ENCODE measurements around the gene PPDPF. TPM values are rescaled to one million over a fixed set of nuclear protein-coding genes. Genes with fewer than 3 reads are reported as not detected.

PPDPF gene
- total RNA-seq, 1 donor from 2014 or later = 4.1 TPM

DNA sequence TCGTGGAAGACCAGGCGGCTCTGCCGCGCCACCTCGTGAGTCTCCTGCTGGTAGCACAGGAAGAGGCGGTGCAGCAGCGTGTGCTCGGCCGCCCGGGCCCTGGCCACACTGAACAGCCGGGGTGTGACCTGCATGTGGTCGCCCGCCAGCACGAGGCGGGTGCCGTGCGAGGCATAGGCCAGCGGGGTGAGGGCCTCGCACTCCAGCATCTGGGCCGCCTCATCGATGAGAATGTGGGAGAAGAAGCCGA is 46.5 kb downstream of the PPDPF start:
- Histone ChIP-seq H3K9me3 (ENCODE audit: low read depth) (no peaks in the 10 kb centered on the region), H3K4me2 (no peak overlapping the region), H3K4me3 (no peak overlapping the region), H3K9ac (no peak overlapping the region), H3F3A (ENCODE audit: low read depth) (no peaks in the 10 kb centered on the region), H4K20me1 (ENCODE audit: low read depth) (no peaks in the 10 kb centered on the region), H2AFZ (replicated peaks) (no peak overlapping the region), H3K36me3 (no peaks in the 10 kb centered on the region), H3K27me3 (no peaks in the 10 kb centered on the region), H3K27ac (no peak overlapping the region), H3K4me1 (no peaks in the 10 kb centered on the region), H3K79me2 (ENCODE audit: low read depth) (no peaks in the 10 kb centered on the region)
- no peaks in the 10 kb centered on the region for H3K9me3 Mint-ChIP-seq
- no peaks in the 10 kb centered on the region for H3K36me3 Mint-ChIP-seq
- no peak for DNase-seq (ENCODE audit: low spot score)
- no peaks in the 10 kb centered on the region for H3K4me1 Mint-ChIP-seq
- H3K4me3 Mint-ChIP-seq = no peak overlapping the region
- H3K27me3 Mint-ChIP-seq (ENCODE audit: insufficient read depth, low read depth) = peaks cover 3% of the 10 kb centered on the region
- H3K27ac Mint-ChIP-seq = no peak overlapping the region
- no peak for TF ChIP-seq EZH2 (IDR thresholded peaks at IDR 0.05)
- TF ChIP-seq, protein P1, sequence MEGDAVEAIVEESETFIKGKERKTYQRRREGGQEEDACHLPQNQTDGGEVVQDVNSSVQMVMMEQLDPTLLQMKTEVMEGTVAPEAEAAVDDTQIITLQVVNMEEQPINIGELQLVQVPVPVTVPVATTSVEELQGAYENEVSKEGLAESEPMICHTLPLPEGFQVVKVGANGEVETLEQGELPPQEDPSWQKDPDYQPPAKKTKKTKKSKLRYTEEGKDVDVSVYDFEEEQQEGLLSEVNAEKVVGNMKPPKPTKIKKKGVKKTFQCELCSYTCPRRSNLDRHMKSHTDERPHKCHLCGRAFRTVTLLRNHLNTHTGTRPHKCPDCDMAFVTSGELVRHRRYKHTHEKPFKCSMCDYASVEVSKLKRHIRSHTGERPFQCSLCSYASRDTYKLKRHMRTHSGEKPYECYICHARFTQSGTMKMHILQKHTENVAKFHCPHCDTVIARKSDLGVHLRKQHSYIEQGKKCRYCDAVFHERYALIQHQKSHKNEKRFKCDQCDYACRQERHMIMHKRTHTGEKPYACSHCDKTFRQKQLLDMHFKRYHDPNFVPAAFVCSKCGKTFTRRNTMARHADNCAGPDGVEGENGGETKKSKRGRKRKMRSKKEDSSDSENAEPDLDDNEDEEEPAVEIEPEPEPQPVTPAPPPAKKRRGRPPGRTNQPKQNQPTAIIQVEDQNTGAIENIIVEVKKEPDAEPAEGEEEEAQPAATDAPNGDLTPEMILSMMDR (IDR thresholded peaks at IDR 0.05) = no peak

DNA sequence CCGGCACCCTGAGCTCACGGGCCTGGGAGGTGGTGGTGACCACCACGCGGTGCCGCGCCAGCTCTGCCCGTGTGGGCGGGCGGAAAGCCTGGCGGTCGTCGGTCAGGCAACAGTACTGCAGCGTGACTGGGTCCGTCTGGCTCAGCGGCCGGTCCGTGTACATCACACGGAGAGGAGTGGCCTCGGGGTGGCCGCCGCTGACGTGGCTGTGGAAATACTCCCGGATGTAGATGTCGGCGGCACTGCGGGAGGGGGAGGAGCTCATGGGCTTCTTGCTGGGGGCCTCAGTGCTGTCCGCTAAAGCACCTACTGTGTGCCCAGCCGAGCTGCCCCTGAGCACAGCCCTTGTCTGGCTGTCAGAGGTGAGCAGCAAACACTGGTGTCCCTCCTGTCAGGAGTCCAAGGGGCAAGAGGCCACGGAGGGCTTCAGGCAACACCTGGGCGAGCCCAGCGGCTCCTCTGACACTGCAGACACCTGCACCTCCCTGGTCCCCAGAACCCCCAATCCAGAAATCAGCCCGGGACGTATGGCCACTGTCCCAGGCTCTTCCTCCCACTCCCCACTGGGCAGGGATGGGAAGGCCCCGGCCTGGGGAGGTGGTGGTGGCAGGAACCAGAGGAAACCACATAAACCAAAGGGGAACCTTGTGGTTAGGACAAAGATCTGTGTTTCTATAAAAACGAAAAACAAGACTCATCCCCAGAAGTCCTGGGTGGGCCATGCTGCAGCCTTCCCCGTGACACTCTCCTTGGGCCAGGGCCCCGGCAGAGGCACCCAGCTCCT is 47.0 kb downstream of the PPDPF start:
- no peak overlapping the region for H3K27ac ChIP-seq
- H3K4me3 ChIP-seq = no peak overlapping the region
- no peaks in the 10 kb centered on the region for H3F3A ChIP-seq (ENCODE audit: low read depth)
- Mint-ChIP-seq H3K9me3 (no peaks in the 10 kb centered on the region), H3K27me3 (ENCODE audit: insufficient read depth, low read depth) (peaks cover 3% of the 10 kb centered on the region), H3K27ac (no peak overlapping the region), H3K4me3 (no peak overlapping the region), H3K4me1 (no peaks in the 10 kb centered on the region), H3K36me3 (no peaks in the 10 kb centered on the region)
- TF ChIP-seq, protein P1 (IDR thresholded peaks at IDR 0.05) = no peak
- no peak for TF ChIP-seq EZH2phosphoT487 (IDR thresholded peaks at IDR 0.05)
- no peak for TF ChIP-seq EZH2 (IDR thresholded peaks at IDR 0.05)
- H3K4me1 ChIP-seq = no peaks in the 10 kb centered on the region
- no peaks in the 10 kb centered on the region for H3K79me2 ChIP-seq (ENCODE audit: low read depth)
- H3K9me3 ChIP-seq (ENCODE audit: low read depth) = no peaks in the 10 kb centered on the region
- H3K36me3 ChIP-seq = no peaks in the 10 kb centered on the region
- H3K27me3 ChIP-seq = no peaks in the 10 kb centered on the region
- DNase-seq (ENCODE audit: low spot score) = no peak
- H2AFZ ChIP-seq (replicated peaks) = no peak overlapping the region
- no peak overlapping the region for H3K4me2 ChIP-seq
- H4K20me1 ChIP-seq (ENCODE audit: low read depth) = no peaks in the 10 kb centered on the region
- no peak overlapping the region for H3K9ac ChIP-seq

DNA sequence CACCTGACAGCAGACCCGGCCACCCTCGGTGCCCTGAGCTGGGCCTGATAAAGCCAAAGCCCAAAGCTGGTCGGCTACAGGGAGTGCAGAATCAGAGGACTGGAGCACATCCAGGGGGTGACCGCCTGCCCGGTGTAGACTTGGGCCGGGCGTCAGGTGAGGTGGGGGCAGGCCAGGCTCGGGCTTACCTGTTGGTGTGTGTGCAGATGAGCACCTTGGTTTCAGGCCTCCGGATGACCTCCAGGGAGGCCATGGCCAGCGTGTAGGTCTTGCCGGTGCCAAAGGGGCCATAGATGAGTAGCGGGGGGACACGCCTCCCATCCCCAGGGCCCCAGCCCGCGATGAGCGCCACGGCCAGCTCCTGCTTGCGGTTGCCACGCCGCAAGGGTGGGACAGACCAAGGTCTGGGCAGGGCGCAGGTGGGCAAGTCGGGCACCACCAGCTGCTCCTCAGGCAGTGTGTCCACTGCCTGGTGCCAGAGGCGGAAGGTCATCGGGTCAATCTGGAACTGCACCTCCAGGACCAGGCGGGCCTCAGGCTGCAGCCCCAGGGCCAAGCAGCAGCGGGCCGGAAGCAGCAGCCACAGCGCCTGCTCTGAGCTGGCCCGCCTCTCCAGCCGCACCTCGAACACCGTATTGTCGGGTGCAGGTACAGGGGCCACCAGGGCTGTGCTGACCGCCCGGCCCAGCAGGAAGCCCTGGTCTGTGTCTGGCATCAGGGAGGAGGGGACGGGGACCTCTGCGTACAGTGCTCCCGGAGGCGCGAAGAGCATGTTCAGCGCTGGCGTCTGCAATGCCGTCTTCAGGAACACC is 47.8 kb downstream of the PPDPF start:
- H3K9ac ChIP-seq = no peak overlapping the region
- peaks cover 5% of the 10 kb centered on the region for H3K27me3 ChIP-seq
- H3F3A ChIP-seq (ENCODE audit: low read depth) = no peaks in the 10 kb centered on the region
- H2AFZ ChIP-seq (replicated peaks) = no peak overlapping the region
- H3K36me3 Mint-ChIP-seq = no peaks in the 10 kb centered on the region
- no peak overlapping the region for H3K4me3 ChIP-seq
- H3K27me3 Mint-ChIP-seq (ENCODE audit: insufficient read depth, low read depth) = peaks cover 3% of the 10 kb centered on the region
- H4K20me1 ChIP-seq (ENCODE audit: low read depth) = no peaks in the 10 kb centered on the region
- no peaks in the 10 kb centered on the region for H3K36me3 ChIP-seq
- DNase-seq (ENCODE audit: low spot score) = no peak
- H3K4me3 Mint-ChIP-seq = no peak overlapping the region
- no peaks in the 10 kb centered on the region for H3K9me3 Mint-ChIP-seq
- H3K9me3 ChIP-seq (ENCODE audit: low read depth) = no peaks in the 10 kb centered on the region
- H3K4me1 ChIP-seq = no peaks in the 10 kb centered on the region
- no peak overlapping the region for H3K4me2 ChIP-seq
- H3K27ac ChIP-seq = no peak overlapping the region
- TF ChIP-seq, protein P1 (IDR thresholded peaks at IDR 0.05) = no peak
- TF ChIP-seq EZH2 (IDR thresholded peaks at IDR 0.05) = no peak
- TF ChIP-seq EZH2phosphoT487 (IDR thresholded peaks at IDR 0.05) = no peak
- H3K4me1 Mint-ChIP-seq = no peaks in the 10 kb centered on the region
- no peak overlapping the region for H3K27ac Mint-ChIP-seq
- H3K79me2 ChIP-seq (ENCODE audit: low read depth) = no peaks in the 10 kb centered on the region
